ENCODE measurements around the gene WASL. TPM values are rescaled to one million over a fixed set of nuclear protein-coding genes. Genes with fewer than 3 reads are reported as not detected.

Gene WASL
- total RNA-seq, 1 experiment from 2014 or later: 39.3 TPM

DNA sequence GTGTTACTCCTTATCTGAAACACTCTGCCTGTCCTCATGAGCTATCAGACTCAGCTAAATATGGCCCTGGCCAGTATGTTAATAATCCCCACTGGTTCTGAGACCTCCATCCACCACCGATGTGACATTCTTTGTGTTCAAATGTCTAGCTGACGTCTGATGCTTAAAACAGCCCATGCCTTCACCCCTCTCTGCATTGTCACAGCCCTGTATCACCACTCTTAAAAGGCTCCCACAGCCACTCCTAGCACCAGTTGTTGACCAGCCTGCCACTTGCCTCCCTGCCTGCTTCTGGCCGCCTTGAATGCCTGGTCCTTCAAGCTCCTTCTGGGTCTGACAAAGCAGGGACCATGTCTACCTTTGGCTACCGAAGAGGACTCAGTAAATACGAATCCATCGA, 93.2 kb downstream of the WASL start, which contains the start of gene LMOD2:
LMOD2 (plus strand) TSS at position 253 of the 400 bp plus-strand sequence; CDS start at position 351, 98 bp downstream.
- H2AFZ ChIP-seq (ENCODE audit: low read length): no peak within 1 kb of the TSS

More for the DNA sequence above, 93.2 kb downstream of the WASL start, which contains the start of gene LMOD2:
- Histone ChIP-seq H2BK15ac (ENCODE audit: low read depth, low read length) (no peak within 1 kb of the TSS), H3T11ph (ENCODE audit: low read length) (no peak within 1 kb of the TSS), H3K9ac (ENCODE audit: extremely low read depth, insufficient read length, low read length) (no peak within 1 kb of the TSS), H3K4ac (ENCODE audit: low read depth, low read length) (no peak within 1 kb of the TSS), H4K8ac (replicated peaks; ENCODE audit: insufficient read length, low read depth, low read length) (no peak within 1 kb of the TSS), H3K23me2 (ENCODE audit: insufficient read length, low read depth, low read length, poor library complexity, severe bottlenecking) (no peaks in the 10 kb centered on the region), H2BK120ac (ENCODE audit: low read depth, low read length, poor library complexity, severe bottlenecking) (no peak within 1 kb of the TSS), H3K27ac (ENCODE audit: insufficient read length, low read depth, low read length) (no peak within 1 kb of the TSS), H3K23ac (ENCODE audit: insufficient read length, low read depth, low read length) (no peak within 1 kb of the TSS), H3K9me3 (ENCODE audit: control insufficient read depth, low read depth, low read length) (no peaks in the 10 kb centered on the region), H3K14ac (ENCODE audit: insufficient read depth, low read length) (no peak within 1 kb of the TSS), H3K4me2 (ENCODE audit: insufficient read depth, insufficient read length, low read length) (no peak within 1 kb of the TSS), H2BK12ac (ENCODE audit: insufficient read length, low read depth, low read length) (no peak within 1 kb of the TSS), H2AK5ac (ENCODE audit: insufficient read length, low read length) (no peak within 1 kb of the TSS), H4K91ac (ENCODE audit: insufficient read length, low read depth, low read length) (no peak within 1 kb of the TSS), H4K20me1 (ENCODE audit: control insufficient read depth, insufficient read depth, insufficient read length) (no peaks in the 10 kb centered on the region), H3K56ac (ENCODE audit: insufficient read length, low read depth, low read length) (no peak within 1 kb of the TSS), H2BK20ac (ENCODE audit: low read depth, low read length, poor library complexity, severe bottlenecking) (no peak within 1 kb of the TSS), H3K4me1 (ENCODE audit: insufficient read depth, low read length) (no peaks in the 10 kb centered on the region), H3K27me3 (ENCODE audit: insufficient read depth, low read length) (no peaks in the 10 kb centered on the region), H4K5ac (ENCODE audit: insufficient read length, low read depth, low read length) (no peak within 1 kb of the TSS), H3K79me2 (ENCODE audit: insufficient read depth, low read length) (no peaks in the 10 kb centered on the region), H3K18ac (ENCODE audit: insufficient read length, low read depth, low read length) (no peak within 1 kb of the TSS), H3K79me1 (ENCODE audit: insufficient read depth, low read depth, low read length, poor library complexity, severe bottlenecking) (no peaks in the 10 kb centered on the region), H2BK5ac (ENCODE audit: insufficient read length, low read length) (no peak within 1 kb of the TSS)
- Mint-ChIP-seq H3K9me3 (no peaks in the 10 kb centered on the region), H3K4me1 (peaks cover 0 to 10% of the 10 kb centered on the region in 2 experiments; a peak in 2 of 4 replicates), H3K27me3 (ENCODE audit: low read depth) (no peaks in the 10 kb centered on the region), H3K36me3 (ENCODE audit: insufficient read depth in 1 of 3, low read depth in 3 of 3) (no peaks in the 10 kb centered on the region), H3K27ac (no peak within 1 kb of the TSS), H3K4me3 (no peak within 1 kb of the TSS)
- no peak for DNase-seq
- TF ChIP-seq, protein P1, sequence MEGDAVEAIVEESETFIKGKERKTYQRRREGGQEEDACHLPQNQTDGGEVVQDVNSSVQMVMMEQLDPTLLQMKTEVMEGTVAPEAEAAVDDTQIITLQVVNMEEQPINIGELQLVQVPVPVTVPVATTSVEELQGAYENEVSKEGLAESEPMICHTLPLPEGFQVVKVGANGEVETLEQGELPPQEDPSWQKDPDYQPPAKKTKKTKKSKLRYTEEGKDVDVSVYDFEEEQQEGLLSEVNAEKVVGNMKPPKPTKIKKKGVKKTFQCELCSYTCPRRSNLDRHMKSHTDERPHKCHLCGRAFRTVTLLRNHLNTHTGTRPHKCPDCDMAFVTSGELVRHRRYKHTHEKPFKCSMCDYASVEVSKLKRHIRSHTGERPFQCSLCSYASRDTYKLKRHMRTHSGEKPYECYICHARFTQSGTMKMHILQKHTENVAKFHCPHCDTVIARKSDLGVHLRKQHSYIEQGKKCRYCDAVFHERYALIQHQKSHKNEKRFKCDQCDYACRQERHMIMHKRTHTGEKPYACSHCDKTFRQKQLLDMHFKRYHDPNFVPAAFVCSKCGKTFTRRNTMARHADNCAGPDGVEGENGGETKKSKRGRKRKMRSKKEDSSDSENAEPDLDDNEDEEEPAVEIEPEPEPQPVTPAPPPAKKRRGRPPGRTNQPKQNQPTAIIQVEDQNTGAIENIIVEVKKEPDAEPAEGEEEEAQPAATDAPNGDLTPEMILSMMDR (conservative IDR thresholded peaks at IDR 0.05): no peak
- no CpG with 5 or more reads among the region's 6 CpGs for WGBS (ENCODE audit: extremely low coverage, insufficient read length, low lambda C conversion rate)
